22Rv1 (cell line): ENCODE results near the gene FGGY.

Source experiments
- H3K27ac ChIP-seq: fragments of 450-650 bp; 2 replicates; pipeline ENCODE4 v1.5.1; 2017
- CTCF ChIP-seq: fragments of 450-650 bp; IDR thresholded peaks from 2 replicates; pipeline ENCODE4 v1.5.1; 2017; ENCODE audit warnings: mild to moderate bottlenecking
- ZFX ChIP-seq: fragments of 450-650 bp; IDR thresholded peaks from 2 replicates; pipeline ENCODE4 v1.6.1; 2017; ENCODE audit warnings: antibody characterized with exemption, borderline replicate concordance

Gene FGGY

DNA sequence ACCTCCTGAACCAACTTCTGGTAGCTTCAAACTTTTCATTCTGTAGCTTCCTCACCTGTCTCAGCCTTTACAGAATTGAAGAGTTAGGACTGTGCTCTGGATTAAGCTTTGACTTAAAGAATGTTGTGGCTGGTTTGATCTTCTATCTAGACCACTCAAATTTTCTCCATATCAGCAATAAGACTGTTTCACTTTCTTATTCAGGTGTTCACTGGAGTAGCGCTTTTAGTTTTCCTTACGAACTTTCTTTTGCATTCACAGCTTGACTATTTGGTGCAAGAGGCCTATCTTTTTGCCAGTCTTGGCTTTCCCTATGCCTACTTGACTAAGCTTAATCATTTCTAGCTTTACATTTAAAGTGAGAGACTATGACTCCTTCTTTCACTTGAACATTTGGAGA lies 31.5 kb downstream of the FGGY start:
- H3K27ac ChIP-seq: no peak overlapping the region
- TF ChIP-seq ZFX: no peak
- TF ChIP-seq CTCF: no peak

DNA sequence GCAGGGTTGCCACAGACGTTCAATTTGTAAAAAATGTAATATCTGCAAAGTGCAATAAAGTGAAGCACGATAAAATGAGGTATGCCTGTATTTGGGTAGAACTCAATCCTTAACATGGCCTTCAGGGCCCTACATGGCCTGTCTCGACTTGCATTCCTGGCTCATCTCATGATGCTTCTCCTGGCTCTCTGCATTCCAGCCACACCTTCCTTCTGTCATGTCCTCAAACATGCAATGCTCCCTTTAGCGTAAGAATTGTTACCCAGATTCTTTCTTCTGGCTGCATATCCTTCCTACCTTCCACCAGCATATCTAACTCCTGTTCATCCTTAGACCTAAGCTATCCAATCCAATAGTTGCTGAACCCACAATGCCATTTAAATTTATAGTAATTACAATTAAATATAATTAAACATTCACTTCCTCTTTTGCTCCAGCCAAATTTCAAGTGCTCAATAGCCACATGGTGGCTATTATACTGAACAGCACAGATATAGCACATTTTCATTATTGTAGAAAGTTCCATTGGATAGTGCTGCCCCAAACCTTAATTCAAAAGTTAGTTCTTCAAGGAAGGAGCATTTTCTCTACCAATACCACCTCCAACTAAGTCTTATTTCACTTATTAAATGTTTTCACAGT lies 32.6 kb downstream of the FGGY start:
- no peak for TF ChIP-seq ZFX
- no peak for TF ChIP-seq CTCF

GRCh38 chr1:59331686-59332620 lies 35.1 kb downstream of the FGGY start:
- H3K27ac ChIP-seq: no peak overlapping the region
- TF ChIP-seq ZFX: no peak
- TF ChIP-seq CTCF: no peak

More for the DNA sequence above, 32.6 kb downstream of the FGGY start:
- H3K27ac ChIP-seq: no peak overlapping the region

DNA sequence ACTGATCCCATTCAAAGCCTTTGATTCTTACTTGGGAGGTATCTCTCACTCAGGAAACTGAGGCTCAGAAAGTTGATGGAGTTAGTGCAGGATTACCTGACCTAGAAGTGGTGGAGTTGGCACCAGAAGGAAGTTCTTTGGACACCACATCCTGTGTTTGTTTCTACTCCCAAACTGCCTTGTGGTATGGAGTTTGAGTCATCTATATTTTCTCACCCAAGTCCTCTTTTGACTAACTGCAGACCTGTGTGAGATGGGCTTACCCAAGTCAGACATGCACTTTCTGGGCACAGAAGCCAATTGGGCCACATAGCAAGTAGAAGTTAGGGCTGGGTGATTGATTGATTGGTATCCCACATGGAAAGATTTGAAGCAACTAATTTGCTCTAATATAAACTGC lies 36.1 kb downstream of the FGGY start:
- TF ChIP-seq CTCF (no peak), ZFX (no peak)

DNA sequence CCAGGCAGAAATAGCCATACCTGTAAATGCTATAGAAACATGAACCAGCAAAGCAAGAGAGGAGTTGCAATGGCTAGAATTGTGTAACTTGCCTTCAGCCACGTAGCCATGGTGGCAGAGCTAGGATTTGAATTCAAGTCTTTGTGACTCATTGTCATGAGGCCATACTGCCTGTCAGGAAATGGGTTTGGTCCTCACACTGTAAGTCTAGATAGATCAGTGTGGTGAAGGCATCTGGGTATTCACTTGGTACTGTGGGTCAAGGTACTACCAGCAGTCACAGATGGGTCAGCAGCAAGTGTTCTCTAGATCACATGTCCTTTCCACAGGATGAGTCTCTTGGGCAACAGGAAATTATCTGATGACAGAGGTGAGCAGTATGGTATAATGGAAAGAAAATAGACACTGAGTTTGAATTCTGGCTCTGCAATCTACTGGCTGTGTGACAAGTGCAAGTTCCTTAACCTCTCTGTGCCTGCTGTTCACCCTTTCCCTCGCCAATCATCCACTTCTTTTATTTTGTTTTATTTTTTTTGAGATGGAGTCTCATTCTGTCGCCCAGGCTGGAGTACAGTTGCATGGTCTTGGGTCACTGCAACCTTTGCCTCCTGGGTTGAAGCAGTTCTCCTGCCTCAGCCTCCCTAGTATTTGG lies 36.9 kb downstream of the FGGY start:
- H3K27ac ChIP-seq: no peak overlapping the region
- TF ChIP-seq ZFX (no peak), CTCF (no peak)

More for the DNA sequence above, 36.1 kb downstream of the FGGY start:
- no peak overlapping the region for H3K27ac ChIP-seq

DNA sequence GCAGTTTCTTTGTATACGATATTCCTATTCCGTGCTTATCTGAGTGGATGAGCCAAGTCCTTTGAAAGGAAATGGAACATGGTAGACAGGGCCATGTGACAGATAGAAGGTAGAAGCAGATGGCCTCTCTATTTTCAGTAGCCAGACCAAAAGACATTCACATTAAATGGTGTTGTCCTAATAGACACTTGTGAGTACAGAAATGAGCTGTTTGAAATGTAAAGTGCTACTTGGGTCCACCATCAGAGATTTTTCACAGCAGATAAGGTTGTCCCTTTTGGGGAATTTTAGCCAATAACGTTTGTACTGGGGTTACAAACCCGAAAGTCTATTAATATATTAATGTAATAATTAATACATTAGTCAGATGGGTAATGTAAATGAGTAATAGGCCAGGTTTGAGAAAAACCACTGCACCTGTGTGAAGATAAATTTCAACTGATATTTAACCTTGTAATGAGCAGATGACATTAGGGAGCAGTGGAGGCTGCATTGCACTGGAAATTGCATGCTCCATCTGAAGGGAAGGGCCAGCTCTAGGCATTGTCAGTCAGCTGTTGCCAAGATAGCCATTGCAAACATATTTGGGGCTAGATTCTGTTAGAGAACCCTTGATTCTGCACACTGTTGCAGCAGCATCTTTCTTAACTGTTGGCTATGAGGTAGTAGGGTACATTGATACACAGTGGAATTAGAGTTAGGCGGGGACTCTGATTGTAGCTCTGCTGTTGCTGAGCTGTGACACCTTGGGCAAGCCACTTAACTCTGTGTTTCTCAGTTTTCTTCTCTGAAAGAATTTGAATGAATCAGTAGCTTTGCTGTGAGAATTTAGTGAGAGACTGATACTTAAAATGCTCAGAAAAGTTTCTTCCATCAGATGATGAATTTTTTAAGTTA lies 43.8 kb downstream of the FGGY start:
- no peak for TF ChIP-seq ZFX
- TF ChIP-seq CTCF: no peak
- no peak overlapping the region for H3K27ac ChIP-seq
